AG09309 (cell line): ENCODE measurements around the gene RPN2.

Experiments used
- DNase-seq: peaks from one replicate; pipeline ENCODE4 v3.0.0-alpha.2; 2010; ENCODE audit warnings: low read depth
- H3K4me3 ChIP-seq: 2 replicates; pipeline ENCODE4 v1.5.1; 2011; ENCODE audit warnings: mild to moderate bottlenecking, low read depth, low read length, moderate library complexity; ENCODE audit not compliant: control insufficient read depth
- CTCF ChIP-seq: IDR thresholded peaks from 2 replicates; pipeline ENCODE4 v1.5.1; 2011; ENCODE audit warnings: mild to moderate bottlenecking, low read depth, low read length, inconsistent platforms; ENCODE audit not compliant: insufficient read depth, control insufficient read depth; ENCODE audit errors: missing control alignments

RPN2 gene

DNA sequence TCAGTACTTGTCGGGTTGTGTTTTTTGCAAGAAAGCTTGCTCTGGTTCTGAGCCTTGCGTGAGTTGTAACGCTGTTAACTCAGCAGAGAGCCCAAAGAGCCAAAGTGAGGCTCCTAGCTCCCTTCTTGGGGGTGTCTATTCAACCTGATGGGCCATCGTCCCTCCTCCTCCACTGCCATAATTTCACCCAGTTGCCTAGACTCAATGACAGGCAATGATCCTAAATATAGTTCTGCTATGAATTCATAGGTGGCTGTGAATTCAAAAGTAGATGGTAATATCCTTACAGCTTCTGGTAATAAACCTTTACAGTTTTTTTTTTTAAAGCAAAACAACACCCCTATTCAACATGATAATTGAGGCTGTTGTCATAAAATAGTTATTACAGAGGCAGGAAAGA lies 43.0 kb downstream of the RPN2 start:
- no peak overlapping the region for H3K4me3 ChIP-seq

GRCh38 chr20:37223053-37223452 lies 43.9 kb downstream of the RPN2 start:
- DNase-seq, result peak; percentile 79
- H3K4me3 ChIP-seq, result no peak overlapping the region
- no peak for TF ChIP-seq CTCF

More for the DNA sequence above, 43.0 kb downstream of the RPN2 start:
- no peak for DNase-seq
- TF ChIP-seq CTCF, result no peak

DNA sequence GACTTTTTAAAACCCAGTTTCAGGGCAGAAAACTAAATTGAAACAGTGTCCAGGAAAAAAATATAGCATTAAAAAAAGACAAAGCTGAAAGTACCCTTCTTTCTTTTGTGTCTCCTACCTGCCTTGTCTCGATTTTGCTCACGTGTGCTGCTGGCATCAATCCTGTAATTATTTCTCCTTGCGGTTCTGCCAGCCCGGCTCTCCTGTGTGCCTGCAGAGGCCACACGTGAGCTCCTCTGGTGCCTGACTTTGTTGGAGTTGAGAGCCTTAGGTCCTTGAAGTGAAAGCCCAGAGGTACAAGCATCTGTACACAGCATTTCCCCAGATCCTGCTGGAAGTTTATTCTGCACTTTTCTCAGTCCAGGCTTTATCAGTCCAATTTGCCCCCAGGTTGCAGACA lies 46.0 kb downstream of the RPN2 start:
- no peak overlapping the region for H3K4me3 ChIP-seq
- no peak for TF ChIP-seq CTCF
- DNase-seq, result no peak

GRCh38 chr20:37226889-37227288 lies 47.8 kb downstream of the RPN2 start:
- no peak overlapping the region for H3K4me3 ChIP-seq

DNA sequence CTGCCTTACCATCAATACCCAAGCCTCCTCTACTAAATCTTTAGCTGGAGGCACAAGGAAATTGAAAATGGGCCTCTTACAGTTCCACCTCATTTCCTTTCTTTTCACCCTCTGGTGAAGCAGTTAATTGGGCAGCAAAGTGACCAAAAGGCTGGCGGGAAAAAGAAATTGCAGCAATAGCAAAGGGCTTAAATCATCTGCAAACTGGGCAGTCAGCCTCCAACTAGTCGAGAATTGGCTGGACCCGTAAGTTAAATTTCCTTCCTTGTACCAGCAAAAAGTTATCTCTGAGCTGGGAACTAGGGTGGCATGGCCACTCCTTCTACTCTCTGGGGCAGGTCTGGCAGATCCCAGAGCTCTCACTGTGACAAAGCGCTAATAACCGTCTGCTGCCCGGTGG lies 49.0 kb downstream of the RPN2 start:
- TF ChIP-seq CTCF, result no peak
- no peak overlapping the region for H3K4me3 ChIP-seq
- DNase-seq, result no peak

More at GRCh38 chr20:37226889-37227288, 47.8 kb downstream of the RPN2 start:
- TF ChIP-seq CTCF, result no peak
- no peak for DNase-seq

DNA sequence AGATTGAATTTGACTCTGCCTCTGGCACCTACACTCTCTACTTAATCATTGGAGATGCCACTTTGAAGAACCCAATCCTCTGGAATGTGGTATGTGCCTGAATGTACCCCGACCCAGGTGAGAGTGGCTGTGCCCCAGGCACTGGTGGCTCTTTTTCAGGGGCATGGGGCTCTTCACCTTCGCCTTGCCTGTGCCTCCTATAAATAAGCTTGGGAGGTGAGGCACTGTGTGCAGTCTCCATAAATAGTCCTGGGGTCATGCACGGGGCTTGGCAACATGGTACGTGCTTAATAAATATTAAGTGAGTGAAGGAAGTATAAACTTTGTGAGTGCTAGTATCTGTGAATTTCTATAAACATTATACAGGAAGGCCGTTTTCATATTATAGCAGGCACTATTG lies 49.5 kb downstream of the RPN2 start:
- no peak overlapping the region for H3K4me3 ChIP-seq
- DNase-seq, result no peak
- no peak for TF ChIP-seq CTCF

DNA sequence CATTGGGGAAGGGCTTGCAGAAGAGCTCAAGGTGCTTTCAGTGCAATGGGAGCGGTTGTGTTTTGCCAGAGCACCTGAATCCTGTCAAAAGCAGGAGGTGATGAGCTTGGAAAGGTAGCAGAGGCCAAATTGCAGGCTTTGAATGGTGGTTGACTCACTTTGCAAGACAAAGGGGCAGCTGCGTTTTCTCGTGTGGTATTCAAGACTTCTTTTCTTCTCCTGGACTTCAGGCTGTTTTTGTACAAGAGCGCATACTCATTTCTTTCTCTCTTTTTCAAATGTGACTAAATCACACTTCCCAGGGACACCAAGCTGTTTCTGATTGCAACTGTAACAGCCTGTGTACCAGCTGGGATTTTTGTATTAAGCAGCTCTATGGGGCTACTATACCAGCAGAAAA lies 50.2 kb downstream of the RPN2 start:
- DNase-seq, result no peak
- no peak for TF ChIP-seq CTCF
- no peak overlapping the region for H3K4me3 ChIP-seq
